Astrocyte (in vitro differentiated cells and primary cell): ENCODE measurements around the gene CGA.

Experiments
- EZH2 ChIP-seq: IDR thresholded peaks from 2 replicates; pipeline ENCODE4 v1.6.1; 2012; ENCODE audit warnings: mild to moderate bottlenecking, low read length, inconsistent platforms; ENCODE audit not compliant: insufficient read depth
- TF ChIP-seq, protein P1 (sequence below): IDR thresholded peaks from 2 replicates; pipeline ENCODE4 v1.5.1; 2011; ENCODE audit warnings: low read depth, mild to moderate bottlenecking, inconsistent platforms, low read length, moderate library complexity; ENCODE audit not compliant: insufficient read depth

DNA sequence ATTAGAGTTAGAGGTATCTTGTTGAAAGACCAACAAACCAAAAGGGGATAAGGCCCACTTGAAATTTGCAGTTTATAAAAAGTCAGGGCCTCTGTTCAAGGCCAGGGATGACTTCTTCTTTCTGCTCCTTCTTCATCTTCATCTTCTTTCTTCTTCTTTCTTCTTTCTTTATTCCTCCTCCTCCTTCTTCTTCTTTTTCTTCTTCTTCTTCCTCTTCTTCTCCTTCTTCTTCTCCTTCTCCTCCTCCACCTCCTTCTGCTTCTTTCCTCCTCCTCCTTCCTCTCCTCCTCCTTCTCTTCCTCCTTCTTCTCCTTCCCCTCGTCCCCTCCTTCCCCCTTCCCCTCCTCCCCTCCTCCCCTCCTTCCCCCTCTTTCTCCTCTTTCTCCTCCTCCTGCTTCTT lies 42.1 kb upstream of the CGA start:
- no peak for TF ChIP-seq EZH2
- TF ChIP-seq, protein P1, sequence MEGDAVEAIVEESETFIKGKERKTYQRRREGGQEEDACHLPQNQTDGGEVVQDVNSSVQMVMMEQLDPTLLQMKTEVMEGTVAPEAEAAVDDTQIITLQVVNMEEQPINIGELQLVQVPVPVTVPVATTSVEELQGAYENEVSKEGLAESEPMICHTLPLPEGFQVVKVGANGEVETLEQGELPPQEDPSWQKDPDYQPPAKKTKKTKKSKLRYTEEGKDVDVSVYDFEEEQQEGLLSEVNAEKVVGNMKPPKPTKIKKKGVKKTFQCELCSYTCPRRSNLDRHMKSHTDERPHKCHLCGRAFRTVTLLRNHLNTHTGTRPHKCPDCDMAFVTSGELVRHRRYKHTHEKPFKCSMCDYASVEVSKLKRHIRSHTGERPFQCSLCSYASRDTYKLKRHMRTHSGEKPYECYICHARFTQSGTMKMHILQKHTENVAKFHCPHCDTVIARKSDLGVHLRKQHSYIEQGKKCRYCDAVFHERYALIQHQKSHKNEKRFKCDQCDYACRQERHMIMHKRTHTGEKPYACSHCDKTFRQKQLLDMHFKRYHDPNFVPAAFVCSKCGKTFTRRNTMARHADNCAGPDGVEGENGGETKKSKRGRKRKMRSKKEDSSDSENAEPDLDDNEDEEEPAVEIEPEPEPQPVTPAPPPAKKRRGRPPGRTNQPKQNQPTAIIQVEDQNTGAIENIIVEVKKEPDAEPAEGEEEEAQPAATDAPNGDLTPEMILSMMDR = no peak
